NCI-H748 (cell line): ENCODE results near the gene SETD1B.

ENCODE experiments used
- DNase-seq: peaks from one replicate; lab custom pipeline; 2025; ENCODE audit not compliant: unreplicated experiment; lab: John Stamatoyannopoulos, UW

SETD1B gene

GRCh38 chr12:121823727-121824115 lies 19.9 kb downstream of the SETD1B start:
- DNase-seq: no peak

DNA sequence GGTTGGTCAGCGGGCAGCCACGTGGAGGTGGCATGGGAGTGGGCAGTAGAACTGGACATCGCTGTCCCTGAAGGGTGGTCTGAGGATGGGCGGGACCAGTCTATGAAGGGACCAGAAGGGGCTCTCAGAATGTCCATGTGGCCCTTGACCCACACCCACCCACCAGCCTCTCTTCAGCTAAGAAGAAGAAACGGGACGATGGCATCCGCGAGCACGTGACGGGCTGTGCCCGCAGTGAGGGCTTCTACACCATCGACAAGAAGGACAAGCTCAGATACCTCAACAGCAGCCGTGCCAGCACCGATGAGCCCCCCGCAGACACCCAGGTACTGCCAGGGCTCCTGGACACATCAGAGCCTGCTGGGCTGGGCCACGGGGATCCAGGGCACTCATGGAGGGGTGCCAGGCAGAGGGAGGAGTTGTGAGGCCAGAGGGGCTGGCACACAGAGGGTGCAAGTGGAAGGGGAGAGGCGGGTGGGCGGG lies 21.3 kb downstream of the SETD1B start:
- DNase-seq: no peak

- no peak for DNase-seq
Observed at GRCh38 chr12:121826318-121827150, 22.7 kb downstream of the SETD1B start.

- no peak for DNase-seq
Observed at GRCh38 chr12:121827351-121828099, 23.7 kb downstream of the SETD1B start.

DNA sequence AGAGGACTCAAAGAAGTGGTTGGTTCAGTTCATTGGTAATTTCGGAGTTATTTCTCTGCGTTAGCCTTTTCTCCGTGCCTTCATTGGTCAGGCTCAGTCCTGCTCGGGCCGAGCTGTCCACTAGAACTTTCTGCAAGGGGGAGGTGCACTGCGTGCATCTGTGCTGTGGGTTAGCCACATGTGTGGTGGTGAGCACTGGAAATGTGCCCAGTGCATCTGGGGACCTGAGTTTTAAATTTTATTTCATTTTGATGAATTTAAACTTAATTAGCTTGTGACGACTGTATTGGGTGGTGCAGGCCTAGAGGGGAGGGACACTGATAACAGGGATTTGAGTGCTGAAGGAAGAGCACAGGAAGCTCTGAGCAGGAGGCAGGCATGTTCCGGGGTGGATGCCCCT lies 24.5 kb downstream of the SETD1B start:
- no peak for DNase-seq

GRCh38 chr12:121828826-121829225 lies 25.0 kb downstream of the SETD1B start:
- DNase-seq: no peak

GRCh38 chr12:121829250-121829918 lies 25.6 kb downstream of the SETD1B start:
- DNase-seq: no peak

GRCh38 chr12:121830134-121830533 lies 26.3 kb downstream of the SETD1B start:
- no peak for DNase-seq

DNA sequence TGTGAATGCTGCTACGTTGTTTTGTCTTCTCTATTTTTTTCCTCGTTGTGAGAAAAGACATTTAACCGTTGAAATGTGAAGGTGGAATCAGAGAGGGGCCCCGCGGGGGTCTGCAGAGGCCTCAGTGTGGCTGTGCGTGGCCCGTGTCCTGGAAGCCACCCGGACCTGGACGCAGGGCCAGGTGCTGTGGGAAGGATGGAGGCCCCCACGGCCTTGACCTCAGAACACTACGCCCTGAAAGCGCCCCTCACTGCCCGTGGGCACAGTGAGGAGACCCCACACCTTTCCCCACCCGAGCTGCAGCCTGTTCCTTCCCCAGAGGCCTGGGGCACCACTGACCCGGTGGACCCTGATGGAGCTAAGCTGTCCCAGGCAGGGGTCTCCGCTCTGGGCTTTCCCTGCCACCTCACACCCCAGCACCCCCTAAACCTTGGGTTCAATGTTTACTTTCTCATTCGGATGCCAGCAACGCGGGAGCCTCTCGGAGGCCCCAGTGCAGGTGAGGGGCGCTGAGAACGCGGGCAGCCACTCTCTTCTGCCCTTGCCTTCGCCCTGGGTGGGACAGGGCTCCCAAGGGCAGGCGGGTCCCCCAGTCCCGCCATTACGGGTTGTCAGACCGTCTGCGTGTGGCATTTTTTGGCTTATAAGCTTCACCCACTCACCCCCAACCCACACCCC lies 26.9 kb downstream of the SETD1B start:
- DNase-seq: no peak

- no peak for DNase-seq
Observed at GRCh38 chr12:121831571-121832245, 27.9 kb downstream of the SETD1B start.

DNA sequence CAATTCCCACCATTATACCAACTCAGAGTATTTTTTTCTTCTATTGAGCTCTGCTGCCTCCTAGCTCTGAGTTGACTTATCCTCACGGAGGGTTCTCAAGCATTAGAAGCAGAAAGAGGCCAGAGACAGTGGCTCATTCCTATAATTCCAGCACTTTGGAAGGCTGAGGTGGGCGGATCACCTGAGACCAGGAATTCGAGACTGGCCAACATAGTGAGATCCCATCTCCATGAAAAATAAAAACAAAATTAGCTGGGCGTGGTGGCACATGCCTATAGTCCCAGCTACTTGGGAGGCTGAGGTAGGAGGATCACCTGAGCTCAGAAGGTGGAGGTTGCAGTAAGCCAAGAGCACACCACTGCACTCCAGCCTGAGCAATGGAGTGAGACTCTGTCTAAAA lies 33.9 kb downstream of the SETD1B start:
- DNase-seq: no peak

DNA sequence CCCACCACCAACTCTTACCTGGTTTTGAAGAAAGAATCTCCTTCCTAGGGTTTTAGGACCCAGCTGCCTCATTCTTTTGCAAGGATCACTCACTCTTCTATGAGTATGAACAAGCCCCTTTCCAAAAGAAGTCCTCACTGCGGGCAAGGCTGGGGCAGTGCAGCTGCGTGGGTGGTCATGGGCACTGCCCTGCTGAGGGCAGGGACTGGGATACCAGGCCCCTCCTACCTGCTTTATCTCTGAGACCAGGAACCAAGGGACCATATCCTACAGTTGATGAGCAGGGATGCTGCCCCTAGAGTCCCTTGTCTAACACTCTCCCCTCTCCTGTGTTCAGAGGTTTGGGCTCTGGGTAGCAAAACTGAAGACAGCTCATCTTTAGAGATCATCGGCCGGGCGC lies 34.3 kb downstream of the SETD1B start:
- no peak for DNase-seq

DNA sequence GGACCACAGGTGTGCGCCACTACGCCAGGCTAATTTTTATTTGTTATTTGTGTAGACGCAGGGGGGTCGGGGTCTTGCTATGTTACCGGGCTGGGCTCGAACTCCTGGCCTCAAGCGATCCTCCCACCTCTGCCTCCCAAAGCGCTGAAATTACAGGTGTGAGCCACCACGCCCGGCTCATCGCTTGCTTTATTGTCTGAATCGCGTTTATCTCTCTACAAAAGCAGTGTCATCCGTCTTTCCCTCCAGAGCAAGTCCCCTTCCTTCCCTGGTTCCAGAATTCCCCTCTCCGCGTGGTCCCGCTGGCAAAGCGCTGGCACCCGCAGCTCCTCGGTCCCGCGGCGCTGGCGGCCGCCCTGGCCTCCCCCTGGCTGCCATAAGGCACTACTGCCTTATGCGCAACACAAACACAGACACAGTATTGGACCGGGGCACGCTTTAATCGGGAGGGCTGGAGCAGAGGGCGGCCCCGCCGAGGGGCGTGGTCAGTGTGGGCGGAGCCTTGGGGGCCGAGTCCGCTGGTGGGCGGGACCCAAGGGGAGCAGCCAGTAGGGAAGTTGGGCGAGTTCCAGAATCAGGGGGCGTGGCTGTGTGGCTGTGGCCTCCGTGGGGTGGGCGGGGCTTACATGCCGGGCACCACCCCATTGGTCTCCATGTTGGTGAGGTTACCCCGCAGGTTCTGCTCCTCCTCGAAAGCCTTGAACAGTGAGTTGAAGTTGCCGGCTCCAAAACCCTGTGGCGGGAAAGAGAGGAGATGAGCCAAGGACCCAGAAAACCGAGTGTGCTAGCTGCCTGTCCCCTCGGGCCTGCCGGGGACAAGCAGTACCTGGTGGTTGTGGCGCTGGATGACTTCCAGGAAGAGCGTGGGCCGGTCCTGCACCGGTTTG lies 35.5 kb downstream of the SETD1B start:
- peak; percentile 97 for DNase-seq

- no peak for DNase-seq
Observed at GRCh38 chr12:121839993-121840761, 36.4 kb downstream of the SETD1B start.

DNA sequence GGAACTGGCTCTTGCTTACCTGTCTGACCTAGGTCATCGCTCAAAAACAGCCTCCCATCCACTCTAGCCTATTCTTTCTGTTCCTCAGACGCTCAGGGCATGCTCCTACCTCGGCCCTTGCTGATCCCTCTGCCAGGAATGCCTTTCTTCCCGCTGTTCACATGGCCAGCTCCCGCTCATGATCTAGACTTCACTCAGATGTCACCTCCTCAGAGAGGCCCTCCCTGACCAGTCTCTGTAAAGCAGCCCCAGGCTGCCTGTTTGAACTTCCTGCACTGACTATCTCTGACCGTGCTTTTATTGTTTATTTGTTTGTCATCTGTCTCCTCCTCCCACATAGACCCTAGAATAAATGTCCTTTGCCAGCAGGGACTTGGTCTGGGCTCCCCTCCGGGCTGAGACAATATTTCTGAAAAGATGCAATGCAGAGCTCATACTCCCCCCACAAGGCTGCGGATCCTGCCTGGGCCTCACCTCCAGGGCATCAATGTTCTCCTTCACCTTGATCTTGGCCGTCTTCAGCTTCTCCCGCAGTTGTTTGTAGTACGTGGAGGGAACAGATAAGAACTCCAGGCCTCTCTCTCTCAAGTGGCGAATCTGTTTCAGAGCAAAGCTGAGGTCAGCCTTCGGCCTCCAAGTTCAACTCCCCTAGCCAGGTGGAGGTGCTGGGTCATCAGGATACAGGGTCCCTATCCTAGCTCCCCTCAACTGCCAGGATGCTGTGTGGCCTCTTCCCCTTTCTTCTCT lies 39.6 kb downstream of the SETD1B start:
- DNase-seq: no peak

DNA sequence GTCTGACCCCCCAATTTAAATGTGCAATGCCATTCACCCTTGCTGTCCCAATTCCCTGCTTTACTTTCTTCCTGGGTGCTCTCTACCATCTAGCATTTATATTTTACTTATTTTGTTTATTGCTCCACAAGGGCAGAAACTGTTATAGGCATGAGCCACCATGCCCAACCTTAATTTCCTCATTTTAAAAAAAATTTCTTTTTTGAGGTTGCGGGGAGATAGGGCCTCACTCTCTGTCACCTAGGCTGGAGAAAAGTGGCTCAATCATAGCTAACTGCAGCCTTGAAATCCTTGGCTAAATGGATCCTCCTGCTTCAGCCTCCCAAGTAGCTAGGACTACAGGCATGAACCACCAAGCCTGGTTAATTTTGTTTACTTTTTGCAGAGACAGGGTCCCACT lies 41.9 kb downstream of the SETD1B start:
- DNase-seq: no peak

GRCh38 chr12:121849211-121849610 lies 45.4 kb downstream of the SETD1B start:
- DNase-seq: no peak

- DNase-seq: no peak
Observed at GRCh38 chr12:121849665-121850064, 45.9 kb downstream of the SETD1B start.
